NCI-H2029 (cell line): ENCODE measurements around the gene ADAMTSL3.
"Not testable (repeated sequence)": the region's sequence is repeated elsewhere in the genome, so short reads cannot be mapped to it uniquely, and the experiment has no call there.

Source experiments
- DNase-seq: peaks from one replicate; lab custom pipeline; 2025; lab: John Stamatoyannopoulos, UW

The ADAMTSL3 gene

DNA sequence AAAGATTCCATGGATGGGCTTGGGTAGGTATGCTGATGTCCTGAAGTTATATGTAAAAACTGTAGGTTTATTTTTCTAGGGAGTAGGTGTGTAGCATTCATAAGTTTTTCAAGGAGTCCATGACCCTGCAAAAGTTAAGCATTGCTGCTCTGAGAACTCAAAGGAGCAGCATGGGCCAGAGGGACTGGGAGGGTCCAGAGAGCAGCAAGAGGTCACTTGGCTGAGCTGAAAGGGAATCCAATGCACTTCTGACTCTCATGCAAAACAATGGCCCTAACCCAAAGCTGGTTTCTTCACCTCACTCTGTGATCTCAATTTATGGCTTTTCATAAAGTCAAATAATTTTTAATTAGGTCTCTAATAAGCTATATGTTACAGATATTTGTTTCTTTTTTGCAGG is 383.4 kb downstream of the ADAMTSL3 start:
- no peak for DNase-seq

DNA sequence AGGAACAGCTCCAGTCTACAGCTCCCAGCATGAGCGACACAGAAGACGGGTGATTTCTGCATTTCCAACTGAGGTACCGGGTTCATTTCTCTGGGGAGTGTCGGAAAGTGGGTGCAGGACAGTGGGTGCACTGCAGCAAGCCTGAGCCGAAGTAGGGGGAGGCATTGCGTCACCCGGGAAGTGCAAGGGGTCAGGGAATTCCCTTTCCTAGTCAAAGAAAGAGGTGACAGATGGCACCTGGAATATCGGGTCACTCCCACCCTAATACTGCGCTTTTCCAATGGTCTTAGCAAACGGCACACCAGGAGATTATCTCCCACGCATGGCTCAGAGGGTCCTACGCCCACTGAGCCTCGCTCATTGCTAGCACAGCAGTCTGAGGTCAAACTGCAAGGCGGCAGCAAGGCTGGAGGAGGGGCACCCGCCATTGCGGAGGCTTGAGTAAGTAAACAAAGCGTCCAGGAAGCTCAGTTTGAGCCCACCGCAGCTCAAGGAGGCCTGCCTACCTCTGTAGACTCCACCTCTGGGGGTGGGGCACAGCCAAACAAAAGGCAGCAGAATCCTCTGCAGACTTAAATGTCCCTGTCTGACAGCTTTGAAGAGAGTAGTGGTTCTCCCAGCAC is 388.6 kb downstream of the ADAMTSL3 start:
- not testable (repeated sequence) for DNase-seq

GRCh38 chr15:84046064-84046637 is 392.2 kb downstream of the ADAMTSL3 start:
- DNase-seq = no peak

DNA sequence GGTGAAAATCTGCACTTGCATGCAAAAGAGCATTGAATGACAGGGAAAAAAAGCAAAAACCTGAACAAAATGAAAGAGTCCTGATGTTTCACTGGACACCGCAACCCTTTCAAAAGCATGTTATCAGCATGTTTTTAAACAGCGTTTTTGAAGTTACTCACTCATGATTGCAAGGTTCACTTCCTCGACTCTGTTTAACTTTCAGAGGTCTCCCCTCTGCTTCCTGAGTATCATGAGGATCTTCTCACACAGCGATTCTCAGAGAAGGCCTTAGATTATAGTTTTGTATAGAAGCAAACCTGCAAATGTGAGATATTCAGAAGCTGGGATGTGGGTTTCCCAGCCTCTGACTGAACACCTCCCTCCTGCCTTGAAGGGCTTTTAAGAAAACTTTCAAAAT is 395.6 kb downstream of the ADAMTSL3 start:
- DNase-seq = not testable (repeated sequence)

DNA sequence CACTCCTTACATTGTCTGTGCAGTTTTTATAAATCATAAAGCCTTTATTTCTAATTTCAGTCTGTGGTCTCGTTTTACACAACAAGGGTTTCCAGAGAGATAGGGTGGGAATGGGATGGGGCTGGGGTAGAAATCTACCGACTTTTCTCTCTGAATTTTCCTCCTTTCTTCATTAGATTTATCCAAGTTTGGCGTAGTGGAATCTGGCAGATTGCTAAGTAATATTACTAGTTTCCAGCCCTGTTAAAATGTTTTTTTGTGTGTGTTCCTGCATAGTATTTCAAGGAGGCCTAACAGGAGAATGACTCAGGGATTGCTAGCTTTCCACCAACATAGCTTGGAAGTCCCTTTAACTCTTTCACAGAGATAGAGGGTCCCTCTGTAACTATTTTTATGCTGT is 396.2 kb downstream of the ADAMTSL3 start:
- DNase-seq = no peak

DNA sequence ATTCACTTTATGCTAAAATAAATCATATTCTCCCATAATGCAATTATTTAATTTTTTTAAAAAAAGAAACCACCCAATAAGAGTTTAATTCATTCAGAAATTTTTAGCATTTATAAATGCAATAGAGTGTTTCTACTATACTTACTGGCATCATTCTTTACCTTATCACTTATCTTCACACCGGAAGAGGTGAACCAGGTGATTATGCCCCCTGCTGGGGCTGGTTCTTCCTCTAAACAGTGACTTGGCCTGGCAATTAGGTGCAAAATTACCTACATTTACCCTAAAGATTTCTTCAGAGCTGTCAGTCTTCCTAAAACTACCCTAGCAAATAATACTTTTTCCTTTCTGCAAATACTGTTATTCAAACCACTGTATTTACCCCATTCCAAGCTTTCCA is 397.2 kb downstream of the ADAMTSL3 start:
- not testable (repeated sequence) for DNase-seq

DNA sequence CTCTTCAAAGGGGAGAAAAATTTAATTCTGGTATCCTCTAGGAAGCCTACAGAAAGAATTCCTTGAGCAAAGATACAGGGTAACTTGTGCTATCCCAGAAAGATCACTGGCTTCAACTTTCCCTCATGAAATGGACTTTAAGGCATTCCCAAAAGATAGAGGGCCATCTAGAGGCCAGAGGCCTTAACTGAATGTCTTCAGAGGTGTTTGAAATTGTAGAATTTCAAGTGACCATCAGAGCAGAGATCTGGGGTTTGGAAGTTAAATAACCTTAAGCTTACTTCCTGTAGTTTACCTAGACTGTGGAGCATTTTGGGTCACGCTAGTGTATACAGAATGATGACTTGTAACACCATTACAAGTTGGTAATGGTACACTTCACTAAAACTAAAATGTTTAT is 400.6 kb downstream of the ADAMTSL3 start:
- not testable (repeated sequence) for DNase-seq

- DNase-seq = no peak
These were observed 403.9 kb downstream of the ADAMTSL3 start for GRCh38 chr15:84057714-84058331.

- DNase-seq = not testable (repeated sequence)
These were observed 409.8 kb downstream of the ADAMTSL3 start for GRCh38 chr15:84063674-84064073.

DNA sequence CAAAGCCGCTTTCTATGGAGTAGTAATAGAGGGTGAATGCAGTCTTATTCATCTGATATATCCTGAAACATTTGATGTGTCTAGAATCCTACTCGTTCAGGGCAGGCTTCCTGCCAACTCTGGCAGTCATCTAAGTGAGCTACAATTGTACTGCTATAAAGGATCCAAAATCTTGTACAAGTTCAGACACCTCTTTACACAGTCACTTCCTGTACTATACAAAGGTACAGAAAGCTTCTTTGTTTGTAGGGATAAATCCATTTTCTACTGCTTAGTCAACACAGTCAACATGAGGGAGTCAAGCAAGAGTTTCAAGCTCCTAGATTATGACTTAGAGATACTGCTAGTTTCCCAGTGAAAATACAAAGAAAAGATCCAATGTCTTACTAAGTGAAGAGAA is 414.8 kb downstream of the ADAMTSL3 start:
- not testable (repeated sequence) for DNase-seq

DNA sequence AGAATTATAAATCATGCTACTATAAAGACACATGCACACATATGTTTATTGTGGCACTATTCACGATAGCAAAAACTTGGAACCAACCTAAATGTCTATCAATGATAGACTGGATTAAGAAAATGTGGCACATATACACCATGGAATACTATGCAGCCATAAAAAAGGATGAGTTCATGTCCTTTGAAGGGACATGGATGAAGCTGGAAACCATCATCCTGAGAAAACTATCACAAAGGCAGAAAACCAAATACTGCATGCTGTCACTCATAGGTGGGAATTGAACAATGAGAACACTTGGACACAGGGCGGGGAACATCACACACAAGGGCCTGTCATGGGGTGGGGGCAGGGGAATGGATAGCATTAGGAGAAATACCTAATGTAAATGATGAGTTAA is 424.1 kb downstream of the ADAMTSL3 start:
- DNase-seq = not testable (repeated sequence)

DNA sequence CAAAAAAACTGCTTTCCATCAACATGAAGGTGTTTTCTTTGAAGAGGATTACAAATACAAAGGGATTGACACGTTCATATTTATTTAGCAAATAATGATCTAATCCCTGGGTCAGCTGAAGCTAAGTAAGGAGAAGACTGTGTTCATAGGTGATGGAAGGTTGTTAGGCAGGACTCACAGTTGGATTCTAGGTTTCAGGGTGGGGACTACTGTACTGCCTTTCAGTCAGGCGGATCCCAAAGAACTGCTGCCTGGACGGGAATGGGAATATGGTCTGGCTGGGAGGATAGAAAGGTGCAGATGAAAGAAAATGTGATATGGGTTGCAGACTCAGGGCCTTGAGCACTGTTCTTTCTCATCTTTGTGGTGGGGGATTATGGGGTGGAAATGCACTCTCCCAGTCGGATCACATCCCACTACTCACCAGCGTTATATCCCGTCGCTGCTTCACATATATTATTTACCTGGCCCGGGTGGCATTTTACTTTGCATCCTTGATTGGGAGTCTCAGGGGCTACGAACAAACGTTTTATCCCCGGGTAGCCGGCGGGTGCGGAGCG is 425.5 kb downstream of the ADAMTSL3 start:
- DNase-seq = peak; percentile 3

DNA sequence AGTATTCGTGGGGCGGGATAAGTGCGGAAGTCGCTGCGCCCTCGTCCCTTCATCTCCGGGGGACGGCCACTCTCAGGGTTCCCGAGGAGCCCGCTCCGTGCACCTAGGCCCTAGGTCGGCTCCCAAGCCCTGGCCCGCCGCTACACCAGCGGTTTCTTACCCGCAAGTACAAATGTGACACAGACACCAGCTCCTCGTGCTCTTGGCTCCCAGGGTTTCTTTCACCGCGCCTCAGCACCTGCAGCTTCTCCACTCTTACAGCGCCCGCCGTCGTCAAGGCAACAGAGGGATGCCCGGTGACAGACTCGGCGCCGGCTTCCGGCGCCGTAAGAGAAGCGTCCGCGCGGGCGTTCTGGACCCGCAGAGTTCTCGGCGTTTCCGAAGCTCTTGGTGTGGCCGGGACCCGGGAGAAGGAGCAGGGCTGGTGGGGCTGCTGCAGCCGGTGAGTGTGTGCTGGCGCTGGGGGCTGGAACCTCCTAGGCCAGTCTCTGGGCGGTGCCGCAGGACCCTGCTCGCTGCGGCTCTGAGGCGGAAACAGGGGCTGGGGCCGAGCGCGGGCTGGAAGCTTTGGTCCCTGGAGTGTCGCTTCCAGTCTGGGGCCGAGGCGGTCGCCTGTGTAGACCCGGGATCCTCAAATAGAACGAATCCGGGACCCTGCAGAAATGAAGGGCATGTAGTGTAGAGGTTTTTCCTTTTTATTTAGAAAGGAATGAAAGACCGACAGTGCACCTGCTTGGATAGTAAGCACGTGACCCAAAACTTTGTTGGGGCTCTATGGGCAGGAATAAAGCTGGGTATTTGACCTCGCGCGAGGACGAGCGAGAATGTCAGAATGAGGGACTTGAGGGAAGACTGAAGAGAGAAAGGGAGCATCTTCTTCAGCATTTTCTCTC is 426.2 kb downstream of the ADAMTSL3 start:
- peak; percentile 34 for DNase-seq

DNA sequence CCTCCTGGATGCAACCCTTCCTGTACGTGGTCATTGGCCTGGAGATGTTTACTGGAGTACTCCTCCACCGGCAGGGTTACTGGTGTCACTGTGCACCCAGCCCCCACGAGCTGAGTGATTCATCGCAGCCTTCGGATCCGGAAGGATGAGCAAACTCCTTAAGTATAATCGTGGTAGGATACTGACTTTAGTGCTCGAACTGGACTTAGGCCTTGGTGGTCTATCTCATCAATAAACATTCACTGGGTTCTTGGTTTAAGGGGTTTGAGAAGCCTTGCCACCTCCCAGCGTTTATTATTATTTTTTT is 426.8 kb downstream of the ADAMTSL3 start:
- not testable (repeated sequence) for DNase-seq

- no peak for DNase-seq
These were observed 427.7 kb downstream of the ADAMTSL3 start for GRCh38 chr15:84081391-84082168.

DNA sequence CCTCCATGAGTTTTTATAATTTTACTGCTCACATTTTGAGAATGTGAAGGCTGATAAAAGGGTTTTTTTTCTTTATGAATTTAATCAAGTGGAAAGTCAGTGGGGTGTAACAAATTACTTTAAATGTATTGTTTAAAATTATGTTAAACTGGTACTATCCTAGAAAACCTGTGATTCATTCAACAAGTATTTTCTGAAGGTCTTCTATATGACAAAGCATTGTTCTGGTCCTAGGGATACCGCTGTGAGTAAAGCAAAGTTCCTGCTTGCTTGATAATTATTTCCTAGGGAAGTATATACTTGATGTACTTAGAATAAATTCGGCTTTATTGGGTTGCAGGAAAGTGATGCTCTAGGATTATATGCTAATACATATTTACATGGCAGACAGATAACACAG is 428.8 kb downstream of the ADAMTSL3 start:
- no peak for DNase-seq

DNA sequence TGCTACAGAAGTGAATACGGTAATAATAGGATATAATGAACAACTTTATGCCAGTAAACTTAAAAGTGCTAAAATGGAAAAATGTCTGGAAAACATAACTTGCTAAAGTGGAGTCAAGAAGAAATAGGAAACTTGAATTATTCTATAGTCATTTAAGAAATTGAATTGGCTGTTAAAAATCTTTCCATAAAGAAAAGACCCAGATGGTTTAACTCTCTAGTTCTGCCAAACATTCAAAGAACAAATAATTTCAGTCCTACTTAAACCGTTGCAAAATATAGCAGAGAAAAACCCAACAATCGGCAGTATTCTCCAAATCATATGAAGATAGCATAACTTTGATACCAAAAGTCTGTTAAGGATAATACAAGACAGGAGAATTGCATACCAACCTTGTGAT is 432.1 kb downstream of the ADAMTSL3 start:
- DNase-seq = not testable (repeated sequence)
